HEK293T (cell line): ENCODE data around the gene CD70.

Experiments
- ARNT ChIP-seq: fragments of 450-650 bp; IDR thresholded peaks from 2 replicates; pipeline ENCODE4 v1.6.1; 2017; ENCODE audit warnings: mild to moderate bottlenecking
- BHLHE40 ChIP-seq: fragments of 450-650 bp; IDR thresholded peaks from 2 replicates; pipeline ENCODE4 v1.6.1; 2016; ENCODE audit warnings: mild to moderate bottlenecking, moderate library complexity, borderline replicate concordance
- ELF4 ChIP-seq: fragments of 450-650 bp; IDR thresholded peaks from 2 replicates; pipeline ENCODE4 v1.6.1; 2017; ENCODE audit warnings: antibody characterized with exemption
- FOXA1 ChIP-seq: fragments of 450-650 bp; IDR thresholded peaks from 2 replicates; pipeline ENCODE4 v1.6.1; 2016; ENCODE audit warnings: mild to moderate bottlenecking
- FOXM1 ChIP-seq: fragments of 450-650 bp; IDR thresholded peaks from 2 replicates; pipeline ENCODE4 v1.6.1; 2017; ENCODE audit warnings: mild to moderate bottlenecking, borderline replicate concordance
- HDGF ChIP-seq: fragments of 450-650 bp; IDR thresholded peaks from 2 replicates; pipeline ENCODE4 v1.6.1; 2017; ENCODE audit warnings: antibody characterized with exemption, borderline replicate concordance
- L3MBTL2 ChIP-seq: fragments of 450-650 bp; conservative IDR thresholded peaks from 2 replicates; pipeline ENCODE4 v1.6.1; 2016; ENCODE audit warnings: mild to moderate bottlenecking
- NFRKB ChIP-seq: fragments of 450-650 bp; IDR thresholded peaks from 2 replicates; pipeline ENCODE4 v1.6.1; 2016; ENCODE audit warnings: mild to moderate bottlenecking, moderate library complexity
- SP1 ChIP-seq: fragments of 450-650 bp; IDR thresholded peaks from 2 replicates; pipeline ENCODE4 v1.6.1; 2017
- SUZ12 ChIP-seq: fragments of 450-650 bp; IDR thresholded peaks from 2 replicates; pipeline ENCODE4 v1.6.1; 2016; ENCODE audit warnings: mild to moderate bottlenecking
- TARDBP ChIP-seq: fragments of 450-650 bp; IDR thresholded peaks from 2 replicates; pipeline ENCODE4 v1.6.1; 2016
- ZNF384 ChIP-seq: fragments of 450-650 bp; IDR thresholded peaks from 2 replicates; pipeline ENCODE4 v1.6.1; 2016
- TF ChIP-seq, protein P1 (sequence below): fragments of 450-650 bp; IDR thresholded peaks from 2 replicates; pipeline ENCODE4 v1.6.1; 2016

DNA sequence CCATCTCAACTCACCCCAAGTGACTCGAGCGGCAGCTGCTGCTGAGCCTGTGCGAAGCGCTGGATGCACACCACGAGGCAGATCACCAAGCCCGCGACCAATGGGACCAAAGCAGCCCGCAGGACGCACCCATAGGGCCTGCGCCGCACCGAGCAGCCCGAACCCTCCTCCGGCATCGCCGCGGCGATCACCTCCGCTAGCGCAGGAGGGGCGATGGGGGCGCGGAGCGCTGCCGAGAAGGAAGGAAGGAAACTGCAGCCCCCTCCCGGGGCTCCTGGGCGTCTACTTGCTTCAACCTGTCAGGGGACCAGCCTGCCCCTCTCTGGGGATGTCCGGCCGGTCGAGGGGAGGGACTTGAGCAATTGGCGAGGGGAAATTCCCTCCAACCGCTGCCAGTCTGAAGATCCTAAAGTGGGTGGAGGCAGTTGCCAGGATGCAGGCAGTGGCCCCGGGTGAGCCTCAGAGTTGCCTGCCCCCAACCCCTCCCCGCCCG is at the start of gene CD70:
- TF ChIP-seq L3MBTL2 (peak; percentile 32; the same call in 1 of the 2 replicates), NFRKB (no peak), SUZ12 (no peak), FOXM1 (no peak), ZNF384 (no peak), FOXA1 (no peak), ELF4 (no peak), HDGF (no peak), BHLHE40 (no peak), TARDBP (no peak), ARNT (no peak), SP1 (no peak)
- TF ChIP-seq, protein P1, sequence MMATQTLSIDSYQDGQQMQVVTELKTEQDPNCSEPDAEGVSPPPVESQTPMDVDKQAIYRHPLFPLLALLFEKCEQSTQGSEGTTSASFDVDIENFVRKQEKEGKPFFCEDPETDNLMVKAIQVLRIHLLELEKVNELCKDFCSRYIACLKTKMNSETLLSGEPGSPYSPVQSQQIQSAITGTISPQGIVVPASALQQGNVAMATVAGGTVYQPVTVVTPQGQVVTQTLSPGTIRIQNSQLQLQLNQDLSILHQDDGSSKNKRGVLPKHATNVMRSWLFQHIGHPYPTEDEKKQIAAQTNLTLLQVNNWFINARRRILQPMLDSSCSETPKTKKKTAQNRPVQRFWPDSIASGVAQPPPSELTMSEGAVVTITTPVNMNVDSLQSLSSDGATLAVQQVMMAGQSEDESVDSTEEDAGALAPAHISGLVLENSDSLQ = no peak
